Pancreas (tissue), 10 donors: ENCODE data around the gene ATP5MG. TPM values are rescaled to one million over a fixed set of nuclear protein-coding genes. Genes with fewer than 3 reads are reported as not detected.
A peak's percentile ranks its signal among the peaks of the same experiment; 100 is the strongest.

Source experiments
- ATAC-seq, 4 donors: fragments of 200-7000 bp; cut with Tn5 transposase; one replicate each; pipeline versions ENCODE4 v1.8.0 to v1.9.1; 2020; ENCODE audit warnings: mild to moderate bottlenecking in 4 of 4, moderate library complexity in 4 of 4
- DNase-seq, 6 donors: peaks; one replicate each; pipeline ENCODE4 v3.0.0-alpha.2; 2020
- FAIRE-seq: peaks from 2 replicates; lab custom pipeline; 2012; peaks lifted over from hg19 to GRCh38; lab: Jason Lieb, UNC
- H3K27ac ChIP-seq, 4 donors: fragments of 200-600 bp; sonication (generic); 1 replicate in 3 of 4; 2 replicates in 1 of 4; pipeline versions ENCODE4 v1.5.0 to v1.8.0; 2020
- H3K27me3 ChIP-seq, 4 donors: fragments of 200-600 bp; one replicate each; pipeline ENCODE4 v1.8.0; 2021
- H3K36me3 ChIP-seq, 3 donors: fragments of 200-600 bp; sonication (generic) in 1 of 3; one replicate each; pipeline versions ENCODE4 v1.5.0 to v1.8.0; 2020 to 2021
- H3K4me1 ChIP-seq, 3 donors: fragments of 200-600 bp; one replicate each; pipeline ENCODE4 v1.8.0; 2021
- H3K4me3 ChIP-seq, 4 donors: fragments of 200-600 bp; sonication (generic) in 2 of 4; one replicate each; pipeline versions ENCODE4 v1.5.0 to v1.8.0; 2020 to 2021
- H3K9me3 ChIP-seq, 4 donors: fragments of 200-600 bp; one replicate each; pipeline ENCODE4 v1.8.0; 2021
- CTCF ChIP-seq, 4 donors: fragments of 200-600 bp; sonication (generic) in 3 of 4; IDR thresholded peaks; one replicate each; pipeline versions ENCODE4 v1.5.0 to v1.8.0; 2021; ENCODE audit warnings: antibody characterized with exemption in 4 of 4
- WGBS, 2 donors: extraction: QIAGEN DNeasy Blood & Tissue Kit; methylation state at CpG; one replicate each; pipeline ENCODE4 v1.1.7; 2013; 5-methylcytosine and 5-hydroxymethylcytosine counted together
- intact Hi-C, 3 donors: fragments of 100-400 bp; cut with DNase I; formaldehyde crosslinking; loops; one replicate each; pipeline versions ENCODE4 v1.11.1 to v1.14.2; 2022
- polyA plus RNA-seq, 2 donors: library from polyadenylated mRNA; stranded (reverse); fragments of 200-250 nt; gene quantifications; one replicate each; pipeline ENCODE4 v1.2.3, GENCODE V29; 2013
- total RNA-seq, 6 donors: library from RNA; stranded (reverse); fragmentation: NEBNext Ultra II Directional in 4 of 6; extraction: Animal tissue kit (Norgen Biotek cat#: 25700) in 4 of 6; gene quantifications; one replicate each; pipeline versions ENCODE4 v1.2.1 to v1.2.4, GENCODE V29; 2021 to 2023
- donor health status: healthy with polysubstance abuse.
- donor health status: DM: no; HTN: no; CAD: no; lungs with moderate emphysema.
- donor health status: DM: no; HTN: no; CAD: no.
- donor health status: control.
- donor health status: control.
- donor health status: Bipolar disorder and iron deficiency.
- donor health status: DM: yes; HTN: yes; CAD: no.
- donor health status: DM: no; HTN: no; CAD: no.
- donor health status: DM: no; HTN: no; CAD: no.
- donor health status: DM: yes; HTN: yes; CAD: no.

Gene ATP5MG
- 10 to 100 TPM; 46.5 to 81.4 (median 74.3) TPM for total RNA-seq
- polyA plus RNA-seq = 100 to 1,000 TPM; 115 to 120 TPM

- DNase-seq (peak; percentile 87 to 96 (median 90)), ATAC-seq (peak; percentile 91 to 94 (median 92))
Measured at GRCh38 chr11:118401151-118401879, at the start of gene ATP5MG. Gene ATP5MG (plus strand): TSS chr11:118401606. CDS start chr11:118401666, 60 bp downstream.

GRCh38 chr11:118353084-118353710 is 48.2 kb upstream of the ATP5MG start:
- WGBS, 2 donors = 4% methylated on average over 6 of the region's 6 CpGs
- no peaks in the 10 kb centered on the region for H3K27me3 ChIP-seq
- no peak overlapping the region for H3K4me3 ChIP-seq
- no peaks in the 10 kb centered on the region for H3K9me3 ChIP-seq
- peak in 3 of 4 donors; percentile 15 to 39 (median 37) for TF ChIP-seq CTCF (IDR thresholded peaks at IDR 0.05)
- H3K4me1 ChIP-seq = no peaks in the 10 kb centered on the region
- intact Hi-C loops = loop anchor here in 1 of 3 donors (5.0 kb wide), 1 partner anchor 51 kb away; the partner anchor contains the start of gene CD3E
- H3K27ac ChIP-seq = no peak overlapping the region
- no peak for FAIRE-seq
- no peak for ATAC-seq
- H3K36me3 ChIP-seq = no peaks in the 10 kb centered on the region
- no peak for DNase-seq

More at GRCh38 chr11:118401151-118401879, at the start of gene ATP5MG:
- H3K4me3 ChIP-seq = peak within 1 kb of the TSS; percentile 50 to 89 (median 69)
- intact Hi-C loops = no loop called here
- no peak for TF ChIP-seq CTCF (IDR thresholded peaks at IDR 0.05)
- peaks cover 0 to 7% (median 7%) of the 10 kb centered on the region in 3 donors for H3K36me3 ChIP-seq
- H3K27ac ChIP-seq = peak within 1 kb of the TSS; percentile 53 to 92 (median 72)
- no peaks in the 10 kb centered on the region for H3K27me3 ChIP-seq
- peaks cover 9 to 20% (median 15%) of the 10 kb centered on the region in 3 donors for H3K4me1 ChIP-seq
- peak; percentile 66 for FAIRE-seq
- WGBS, 2 donors = 0 to 1% methylated on average over 51 of the region's 51 CpGs
- no peaks in the 10 kb centered on the region for H3K9me3 ChIP-seq

- Histone ChIP-seq H3K27ac (no peak overlapping the region), H3K27me3 (no peaks in the 10 kb centered on the region), H3K36me3 (no peaks in the 10 kb centered on the region), H3K4me1 (peaks cover 0 to 3% (median 0%) of the 10 kb centered on the region in 3 donors), H3K4me3 (no peak overlapping the region), H3K9me3 (no peaks in the 10 kb centered on the region)
- FAIRE-seq = no peak
- DNase-seq = no peak
- intact Hi-C loops = no loop called here
- no peak for ATAC-seq
- 53 to 66% methylated on average over 3 of the region's 3 CpGs for WGBS, 2 donors
- no peak for TF ChIP-seq CTCF (IDR thresholded peaks at IDR 0.05)
Measured at GRCh38 chr11:118358071-118358470, 43.3 kb upstream of the ATP5MG start.

GRCh38 chr11:118359295-118359958 is 42.0 kb upstream of the ATP5MG start, which contains the start of gene UBE4A:
Gene UBE4A (plus strand): TSS chr11:118359600. CDS start chr11:118365081, 5,481 bp downstream.
- FAIRE-seq (no peak), DNase-seq (peak; percentile 94 to 99 (median 96)), ATAC-seq (peak; percentile 98 to 99 (median 98))
- H3K27ac ChIP-seq = peak within 1 kb of the TSS in 3 of 4 donors; percentile 23 to 37 (median 30)
- intact Hi-C loops = no loop called here
- TF ChIP-seq CTCF (IDR thresholded peaks at IDR 0.05) = no peak
- no peaks in the 10 kb centered on the region for H3K36me3 ChIP-seq
- peak within 1 kb of the TSS; percentile 52 to 82 (median 76) for H3K4me3 ChIP-seq
- H3K9me3 ChIP-seq = no peaks in the 10 kb centered on the region
- H3K27me3 ChIP-seq = no peaks in the 10 kb centered on the region
- peaks cover 0 to 3% (median 0%) of the 10 kb centered on the region in 3 donors for H3K4me1 ChIP-seq
- 1% methylated on average over 33 of the region's 33 CpGs for WGBS, 2 donors
